Activated CD4-positive, CD25-positive, alpha-beta regulatory T cell treated with anti-CD3 and anti-CD28 coated beads, Interleukin-2, amount 50 U/mL, for 24 hours (primary cell): ENCODE data around the gene TMIGD1.

Experiments used
- ATAC-seq, 2 donors: fragments of 150-1000 bp; cut with Tn5 transposase; one replicate each; pipeline ENCODE4 v1.10.0; 2021; ENCODE audit warnings: mild to moderate bottlenecking in 1 of 2, moderate library complexity in 1 of 2

The TMIGD1 gene

GRCh38 chr17:30333503-30334360 lies at the start of gene TMIGD1:
TSS of gene TMIGD1 (minus strand) at chr17:30334057. CDS start at chr17:30332133, 1,924 bp downstream.
- no peak for ATAC-seq

- ATAC-seq, result no peak
Measured at GRCh38 chr17:30382345-30382744, 48.5 kb upstream of the TMIGD1 start.

- ATAC-seq, result peak in 1 of 2 donors; percentile 11
Measured at GRCh38 chr17:30381340-30381659, 47.4 kb upstream of the TMIGD1 start.

DNA sequence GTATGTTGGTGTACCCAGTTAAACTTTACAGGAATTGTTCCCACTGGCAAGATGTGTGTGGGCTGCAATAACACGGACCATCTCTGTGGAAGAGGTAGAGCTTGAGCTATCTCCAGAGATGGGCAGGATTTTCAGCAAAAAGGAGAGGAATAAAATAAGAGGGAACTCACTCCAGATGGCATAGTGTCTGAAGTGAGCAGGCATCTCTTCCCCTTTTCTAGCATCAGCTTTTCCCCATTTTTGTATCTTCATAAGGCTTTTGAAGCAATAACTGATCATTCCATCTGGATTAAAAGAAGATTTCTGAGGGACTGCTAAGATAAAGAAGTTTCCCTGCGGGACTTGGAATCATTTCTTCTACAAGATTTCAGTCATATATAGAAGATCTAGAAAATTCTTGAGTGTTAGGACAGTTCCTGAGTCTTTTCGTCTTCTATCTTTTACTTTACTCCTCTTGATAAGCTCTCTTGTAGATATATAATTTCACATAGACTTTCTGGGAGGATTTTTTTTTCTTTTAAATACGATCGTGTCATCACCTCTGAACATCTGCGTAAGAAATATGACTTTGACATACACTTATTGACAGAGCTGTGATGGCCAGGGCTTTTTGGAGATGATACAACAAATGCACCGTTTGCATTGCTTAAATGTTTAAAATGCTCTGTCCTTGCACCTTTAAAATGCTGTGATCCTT lies 46.9 kb upstream of the TMIGD1 start:
- no peak for ATAC-seq

DNA sequence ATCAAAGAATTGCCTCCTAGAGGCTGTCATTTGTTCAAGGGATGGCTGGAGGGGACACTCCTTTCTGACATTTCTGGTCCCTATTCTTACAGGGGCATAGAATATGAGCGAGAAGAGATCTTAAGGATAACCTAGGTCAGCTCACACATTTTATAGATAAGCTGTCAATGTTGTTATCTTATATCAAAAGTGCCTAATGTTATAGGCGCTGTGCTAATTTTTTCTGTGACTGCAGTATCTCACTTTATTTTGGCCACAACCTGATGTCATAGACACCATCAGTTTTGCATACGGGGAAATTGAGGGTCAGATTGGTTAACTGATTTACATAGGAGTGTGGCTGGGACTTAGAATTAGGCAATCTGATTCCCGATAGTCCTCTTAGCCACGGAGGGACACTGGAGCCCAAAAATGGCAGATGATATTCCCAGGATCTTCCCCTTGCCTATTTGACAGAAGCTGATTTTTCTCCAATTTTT lies 46.1 kb upstream of the TMIGD1 start:
- peak; percentile 23 to 24 for ATAC-seq

GRCh38 chr17:30379303-30379902 lies 45.5 kb upstream of the TMIGD1 start:
- ATAC-seq, result peak; percentile 4 to 5

DNA sequence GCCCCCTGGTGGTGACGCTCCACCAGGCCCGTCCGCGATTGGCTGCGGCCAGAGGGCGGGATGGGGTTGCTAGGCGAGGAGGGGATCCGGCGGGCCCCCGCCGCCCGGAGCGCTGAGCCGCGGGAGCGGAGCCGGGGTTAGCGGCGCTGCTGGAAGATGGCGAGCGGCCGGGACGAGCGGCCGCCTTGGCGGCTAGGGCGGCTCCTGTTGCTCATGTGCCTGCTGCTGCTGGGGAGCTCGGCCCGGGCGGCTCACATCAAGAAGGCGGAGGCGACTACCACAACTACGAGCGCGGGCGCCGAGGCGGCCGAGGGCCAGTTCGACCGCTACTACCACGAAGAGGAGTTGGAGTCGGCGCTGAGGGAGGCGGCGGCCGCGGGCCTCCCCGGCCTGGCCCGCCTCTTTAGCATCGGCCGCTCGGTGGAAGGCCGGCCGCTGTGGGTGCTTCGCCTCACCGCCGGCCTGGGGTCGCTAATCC lies 45.0 kb upstream of the TMIGD1 start, which contains the start of gene CPD:
TSS of gene CPD (plus strand) at position 103 of the 478 bp plus-strand sequence. CDS start at position 157, 54 bp downstream.
- peak; percentile 89 to 91 for ATAC-seq

DNA sequence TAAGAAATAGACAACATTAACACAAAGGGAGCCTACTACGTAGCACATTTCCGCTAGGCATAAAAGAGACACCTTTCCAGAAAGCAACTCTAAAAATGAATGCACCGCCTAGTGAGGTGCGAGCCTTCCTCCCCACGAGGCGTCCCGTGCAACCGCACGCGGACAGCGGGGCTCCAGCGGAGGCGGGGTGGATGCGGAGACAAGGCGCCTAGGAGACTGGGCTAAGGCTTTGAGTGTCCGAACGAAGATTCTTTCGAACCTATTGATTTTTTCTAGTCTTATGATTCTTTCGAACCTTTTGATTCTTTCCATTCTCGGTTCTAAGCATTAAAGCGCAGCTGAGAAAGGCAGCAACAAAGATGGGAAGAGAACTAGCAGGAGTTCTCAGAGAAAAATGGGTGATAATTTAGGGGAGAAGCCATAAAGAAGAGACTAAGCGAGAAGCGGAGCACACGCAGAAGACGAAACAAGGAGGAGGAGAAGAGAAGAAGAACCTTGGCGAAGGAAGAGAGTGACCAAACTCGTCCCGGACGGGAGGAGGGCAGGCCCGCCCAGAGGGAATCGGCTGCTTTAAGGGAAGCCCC lies 44.5 kb upstream of the TMIGD1 start:
- ATAC-seq, result peak; percentile 14 to 25

- no peak for ATAC-seq
Measured at GRCh38 chr17:30377574-30378240, 43.9 kb upstream of the TMIGD1 start.

- no peak for ATAC-seq
Measured at GRCh38 chr17:30376621-30377452, 43.0 kb upstream of the TMIGD1 start.

GRCh38 chr17:30375661-30376060 lies 41.8 kb upstream of the TMIGD1 start:
- no peak for ATAC-seq

DNA sequence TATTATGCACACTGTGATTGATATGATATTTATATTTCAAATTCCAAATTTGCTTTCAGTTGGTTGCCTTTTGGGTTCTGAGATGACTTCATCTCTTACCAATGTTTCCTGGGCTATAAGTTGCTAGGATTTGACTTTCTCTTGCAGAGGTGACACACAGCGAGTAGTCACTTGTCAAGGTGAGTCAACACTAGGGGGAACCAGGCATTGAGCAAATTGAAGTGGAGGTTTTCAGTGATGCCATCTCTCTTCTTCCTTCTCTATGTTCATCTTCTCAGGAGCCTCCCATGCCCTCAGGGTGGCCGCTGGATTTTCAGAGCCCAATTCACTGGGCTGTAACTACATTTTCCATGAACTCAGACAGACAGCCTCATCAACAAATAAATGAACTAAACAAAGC lies 38.9 kb upstream of the TMIGD1 start:
- ATAC-seq, result peak; percentile 96

DNA sequence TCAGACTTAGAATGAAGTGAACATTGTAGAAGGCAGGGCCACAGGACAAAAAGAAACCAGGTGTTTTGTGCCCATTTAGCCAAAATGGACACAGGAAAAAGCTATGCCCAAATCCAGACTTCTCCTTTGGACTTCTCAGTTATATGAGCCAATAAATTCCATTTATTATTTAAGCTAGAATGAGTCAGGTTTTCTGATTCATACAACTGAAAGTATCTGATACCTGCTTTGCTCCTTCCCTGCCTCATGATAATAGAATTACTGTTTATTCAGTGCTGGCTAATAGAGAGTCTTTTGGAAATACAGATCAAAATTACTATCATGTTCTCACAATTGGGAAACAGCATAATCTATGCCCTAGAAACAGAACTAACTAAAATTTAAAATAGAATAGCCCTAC lies 36.1 kb upstream of the TMIGD1 start:
- ATAC-seq, result peak in 1 of 2 donors; percentile 25

GRCh38 chr17:30368912-30369720 lies 35.3 kb upstream of the TMIGD1 start:
- no peak for ATAC-seq

DNA sequence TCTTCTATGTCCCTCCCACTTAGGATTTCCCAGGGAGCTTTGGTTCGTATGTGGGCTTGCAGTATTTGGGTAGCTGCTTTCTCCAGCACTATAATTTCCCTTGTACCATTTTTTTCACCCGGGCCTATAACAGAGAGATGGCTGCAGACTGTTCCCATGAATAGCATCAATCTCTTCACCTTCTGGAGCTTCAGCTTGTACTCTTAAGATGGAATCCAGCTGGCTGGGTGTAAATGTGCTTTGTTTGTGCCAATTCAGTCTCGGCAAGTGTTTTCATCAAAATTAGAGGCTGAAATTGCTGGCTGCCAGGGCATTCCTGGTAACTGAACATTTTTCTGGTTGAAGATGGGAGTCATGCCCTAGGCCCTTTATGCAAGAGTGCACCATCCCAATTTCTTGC lies 32.7 kb upstream of the TMIGD1 start:
- no peak for ATAC-seq

DNA sequence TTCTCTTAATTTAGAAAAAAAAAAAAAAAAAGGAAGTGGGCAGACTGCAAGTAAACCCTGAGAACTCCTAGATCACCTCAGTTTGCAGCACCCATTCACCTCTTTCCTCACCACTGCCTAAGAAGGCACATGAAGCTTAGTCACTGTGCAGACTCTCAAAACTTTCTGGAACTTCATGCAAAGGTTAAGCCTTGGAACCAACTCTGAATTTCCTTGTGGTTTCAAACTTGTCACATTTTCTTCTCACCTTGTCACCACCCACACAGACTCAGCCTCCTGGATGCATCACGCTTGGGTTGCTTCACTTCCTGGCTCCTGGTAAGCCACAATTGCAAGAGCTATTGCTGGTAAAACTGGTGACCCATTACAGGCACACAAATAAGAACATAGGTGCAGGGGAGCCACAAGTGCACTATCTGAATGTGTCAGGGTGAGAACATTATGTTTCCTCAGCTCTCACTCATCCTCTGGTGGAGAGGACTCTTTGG lies 29.9 kb upstream of the TMIGD1 start:
- peak; percentile 93 to 94 for ATAC-seq

DNA sequence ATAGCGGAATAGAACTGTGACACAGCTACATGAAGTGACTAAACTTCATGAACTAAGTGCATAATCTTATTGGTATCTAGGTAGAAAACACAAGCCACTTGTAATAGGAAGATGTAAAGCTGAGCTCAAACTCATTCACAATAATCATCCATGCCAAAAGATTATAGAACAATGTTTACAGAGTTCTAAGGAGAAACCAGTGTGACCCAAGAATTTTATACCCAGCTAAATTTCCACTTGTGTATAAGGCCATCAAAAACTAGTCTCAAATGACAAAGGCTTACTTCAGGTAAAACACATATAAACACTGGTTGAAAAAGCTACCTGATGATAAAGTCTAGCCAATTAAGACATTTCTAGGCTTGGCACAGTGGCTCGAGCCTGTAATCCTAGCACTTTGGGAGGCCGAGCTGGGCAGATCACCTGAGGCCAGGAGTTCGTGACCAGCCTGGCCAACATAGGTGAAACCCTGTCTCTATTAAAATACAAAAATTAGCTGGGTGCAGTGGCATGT lies 28.0 kb upstream of the TMIGD1 start:
- ATAC-seq, result no peak

DNA sequence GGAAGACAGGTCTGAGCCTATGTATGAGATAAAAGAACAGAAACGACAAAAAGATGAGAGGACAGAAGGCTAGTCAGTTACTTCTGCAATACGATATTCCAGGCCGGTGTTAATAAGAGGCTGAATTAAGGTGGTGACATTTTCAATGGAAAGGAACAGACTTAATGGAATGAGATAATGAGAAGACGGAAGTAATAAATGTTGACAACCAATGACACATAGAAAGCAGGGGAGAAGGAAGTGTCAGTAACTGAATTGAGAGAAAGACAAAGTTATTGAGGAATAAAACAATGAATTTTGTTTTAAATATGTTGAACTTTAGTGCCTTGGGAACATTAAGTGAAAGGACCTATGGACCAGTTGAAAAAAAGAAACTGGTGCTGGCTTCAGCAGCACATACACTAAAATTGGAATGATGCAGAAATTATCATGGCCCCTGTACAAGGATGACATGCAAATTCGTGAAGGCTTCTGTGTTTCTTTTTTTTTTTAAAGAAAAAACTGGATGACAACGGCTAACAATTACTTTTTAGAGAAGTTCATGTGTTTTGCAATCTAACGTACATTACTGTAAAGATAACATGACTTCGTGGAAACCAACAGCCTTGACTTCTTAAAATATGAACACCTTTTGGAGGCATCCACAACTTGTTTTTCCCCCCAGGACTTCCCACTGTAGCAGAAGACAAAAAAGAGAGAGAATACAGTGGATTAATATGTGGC lies 26.4 kb upstream of the TMIGD1 start:
- no peak for ATAC-seq

DNA sequence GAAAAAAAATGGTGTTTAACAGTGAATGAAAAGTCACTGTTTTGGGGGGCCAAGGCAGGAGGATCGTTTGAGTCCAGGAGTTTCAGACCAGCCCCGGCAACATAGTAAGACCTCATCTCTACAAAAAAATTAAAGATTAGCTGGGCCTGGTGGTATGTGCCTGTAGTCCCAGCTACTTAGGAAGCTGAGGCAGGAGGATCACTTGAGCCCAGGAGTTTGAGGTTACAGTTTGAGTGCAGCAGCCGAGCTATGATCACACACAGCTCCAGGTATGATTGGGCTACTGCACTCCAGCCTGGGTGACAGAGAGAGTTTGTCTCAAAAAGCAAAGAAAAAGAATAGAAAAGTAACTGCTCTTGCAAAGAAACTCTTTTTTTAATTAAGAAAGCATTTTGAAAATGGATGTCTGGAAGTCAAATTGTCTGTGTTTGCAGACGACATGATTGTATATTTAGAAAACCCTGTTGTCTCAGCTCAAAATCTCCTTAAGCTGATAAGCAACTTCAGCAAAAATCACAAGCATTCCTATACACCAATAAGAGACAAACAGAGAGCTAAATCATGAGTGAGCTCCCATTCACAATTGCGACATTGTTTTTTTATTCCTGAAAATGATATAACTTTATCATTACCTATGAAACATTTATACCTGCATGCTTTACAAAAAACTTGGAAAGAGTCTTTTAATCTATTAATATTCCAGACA lies 24.4 kb upstream of the TMIGD1 start:
- no peak for ATAC-seq
